WERI-Rb-1 (cell line): ENCODE measurements around the gene G6PC2.

Experiments
- DNase-seq: peaks from one replicate; pipeline ENCODE4 v3.0.0-alpha.2; 2020
- H3K27ac ChIP-seq: fragments of 250-450 bp; sonication (Bioruptor Pico); 2 replicates; pipeline ENCODE4 v1.5.1; 2020; ENCODE audit warnings: mild to moderate bottlenecking, moderate library complexity
- H3K27me3 ChIP-seq: fragments of 250-450 bp; sonication (Bioruptor Pico); 2 replicates; pipeline ENCODE4 v1.5.1; 2021; ENCODE audit warnings: mild to moderate bottlenecking, low read depth, moderate library complexity; ENCODE audit not compliant: insufficient read depth, severe bottlenecking
- H3K36me3 ChIP-seq: fragments of 250-450 bp; sonication (Bioruptor Pico); 2 replicates; pipeline ENCODE4 v1.5.1; 2020; ENCODE audit warnings: mild to moderate bottlenecking, moderate library complexity
- H3K4me3 ChIP-seq: 2 replicates; pipeline ENCODE4 v1.5.1; 2011; ENCODE audit warnings: low read depth, mild to moderate bottlenecking, control low read depth, low read length
- H3K9me3 ChIP-seq: fragments of 250-450 bp; sonication (Bioruptor Pico); 2 replicates; pipeline ENCODE4 v1.5.1; 2021; ENCODE audit warnings: mild to moderate bottlenecking, moderate library complexity; ENCODE audit not compliant: severe bottlenecking
- TF ChIP-seq, protein P1 (sequence below): IDR thresholded peaks from 2 replicates; pipeline ENCODE4 v1.5.1; 2011; ENCODE audit warnings: low read depth, mild to moderate bottlenecking, control low read depth, inconsistent platforms, low read length

The G6PC2 gene

DNA sequence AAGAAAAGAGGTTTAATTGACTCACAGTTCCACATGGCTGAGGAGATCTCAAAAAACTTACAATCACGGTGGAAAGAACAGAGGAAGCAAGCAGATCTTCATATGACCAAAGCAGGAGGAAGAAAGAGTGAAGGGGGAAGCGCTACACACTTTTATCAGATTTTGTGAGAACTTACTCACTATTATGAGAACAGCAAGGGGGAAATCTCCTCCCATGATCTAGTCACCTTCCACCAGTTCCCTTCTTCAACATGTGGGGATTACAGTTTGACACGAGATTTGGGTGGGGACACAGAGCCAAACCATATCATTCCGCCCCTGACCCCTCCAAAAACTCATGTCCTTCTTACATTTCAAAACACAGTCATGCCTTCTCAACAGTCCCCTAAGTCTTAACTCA, 54.2 kb downstream of the G6PC2 start:
- Histone ChIP-seq H3K27me3 (peaks cover 10% of the 10 kb centered on the region), H3K27ac (no peak overlapping the region), H3K4me3 (no peak overlapping the region), H3K9me3 (no peaks in the 10 kb centered on the region), H3K36me3 (no peaks in the 10 kb centered on the region)
- TF ChIP-seq, protein P1, sequence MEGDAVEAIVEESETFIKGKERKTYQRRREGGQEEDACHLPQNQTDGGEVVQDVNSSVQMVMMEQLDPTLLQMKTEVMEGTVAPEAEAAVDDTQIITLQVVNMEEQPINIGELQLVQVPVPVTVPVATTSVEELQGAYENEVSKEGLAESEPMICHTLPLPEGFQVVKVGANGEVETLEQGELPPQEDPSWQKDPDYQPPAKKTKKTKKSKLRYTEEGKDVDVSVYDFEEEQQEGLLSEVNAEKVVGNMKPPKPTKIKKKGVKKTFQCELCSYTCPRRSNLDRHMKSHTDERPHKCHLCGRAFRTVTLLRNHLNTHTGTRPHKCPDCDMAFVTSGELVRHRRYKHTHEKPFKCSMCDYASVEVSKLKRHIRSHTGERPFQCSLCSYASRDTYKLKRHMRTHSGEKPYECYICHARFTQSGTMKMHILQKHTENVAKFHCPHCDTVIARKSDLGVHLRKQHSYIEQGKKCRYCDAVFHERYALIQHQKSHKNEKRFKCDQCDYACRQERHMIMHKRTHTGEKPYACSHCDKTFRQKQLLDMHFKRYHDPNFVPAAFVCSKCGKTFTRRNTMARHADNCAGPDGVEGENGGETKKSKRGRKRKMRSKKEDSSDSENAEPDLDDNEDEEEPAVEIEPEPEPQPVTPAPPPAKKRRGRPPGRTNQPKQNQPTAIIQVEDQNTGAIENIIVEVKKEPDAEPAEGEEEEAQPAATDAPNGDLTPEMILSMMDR = no peak
- DNase-seq = no peak

DNA sequence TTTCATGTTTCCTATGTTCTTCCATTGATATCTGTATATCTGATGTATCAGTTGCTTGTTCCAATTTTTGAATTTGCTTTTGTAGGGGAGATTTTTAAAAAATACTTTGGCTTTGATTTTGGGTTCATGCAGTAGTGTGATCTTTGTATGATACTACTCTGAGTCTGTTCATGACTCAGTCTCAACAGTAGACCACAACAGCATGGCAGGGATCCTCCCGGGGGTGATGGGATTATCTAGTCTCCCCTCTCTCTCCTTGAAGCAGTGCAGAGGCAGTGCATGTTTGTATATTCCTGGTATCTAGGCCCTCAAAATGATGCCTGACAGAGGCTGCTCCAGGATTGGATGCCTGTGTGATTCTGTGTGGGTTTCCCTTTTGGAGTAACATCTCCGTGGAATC, 55.3 kb downstream of the G6PC2 start:
- TF ChIP-seq, protein P1 = no peak
- no peak for DNase-seq
- Histone ChIP-seq H3K9me3 (no peaks in the 10 kb centered on the region), H3K27me3 (peaks cover 10% of the 10 kb centered on the region), H3K36me3 (no peaks in the 10 kb centered on the region), H3K27ac (no peak overlapping the region), H3K4me3 (no peak overlapping the region)
